Choroid plexus epithelial cell (primary cell): Measurements from ENCODE around the gene CAPN2.

Source experiments
- DNase-seq: peaks from one replicate; pipeline ENCODE4 v3.0.0-alpha.2; 2010; ENCODE audit warnings: low read depth
- H3K4me3 ChIP-seq: 2 replicates; pipeline ENCODE4 v1.5.1; 2011; ENCODE audit warnings: low read depth, mild to moderate bottlenecking, control low read depth, low read length, moderate library complexity
- TF ChIP-seq, protein P1 (sequence below): conservative IDR thresholded peaks from 2 replicates; pipeline ENCODE4 v1.5.1; 2011; ENCODE audit warnings: low read depth, mild to moderate bottlenecking, control low read depth, inconsistent platforms, low read length, moderate library complexity

The CAPN2 gene

DNA sequence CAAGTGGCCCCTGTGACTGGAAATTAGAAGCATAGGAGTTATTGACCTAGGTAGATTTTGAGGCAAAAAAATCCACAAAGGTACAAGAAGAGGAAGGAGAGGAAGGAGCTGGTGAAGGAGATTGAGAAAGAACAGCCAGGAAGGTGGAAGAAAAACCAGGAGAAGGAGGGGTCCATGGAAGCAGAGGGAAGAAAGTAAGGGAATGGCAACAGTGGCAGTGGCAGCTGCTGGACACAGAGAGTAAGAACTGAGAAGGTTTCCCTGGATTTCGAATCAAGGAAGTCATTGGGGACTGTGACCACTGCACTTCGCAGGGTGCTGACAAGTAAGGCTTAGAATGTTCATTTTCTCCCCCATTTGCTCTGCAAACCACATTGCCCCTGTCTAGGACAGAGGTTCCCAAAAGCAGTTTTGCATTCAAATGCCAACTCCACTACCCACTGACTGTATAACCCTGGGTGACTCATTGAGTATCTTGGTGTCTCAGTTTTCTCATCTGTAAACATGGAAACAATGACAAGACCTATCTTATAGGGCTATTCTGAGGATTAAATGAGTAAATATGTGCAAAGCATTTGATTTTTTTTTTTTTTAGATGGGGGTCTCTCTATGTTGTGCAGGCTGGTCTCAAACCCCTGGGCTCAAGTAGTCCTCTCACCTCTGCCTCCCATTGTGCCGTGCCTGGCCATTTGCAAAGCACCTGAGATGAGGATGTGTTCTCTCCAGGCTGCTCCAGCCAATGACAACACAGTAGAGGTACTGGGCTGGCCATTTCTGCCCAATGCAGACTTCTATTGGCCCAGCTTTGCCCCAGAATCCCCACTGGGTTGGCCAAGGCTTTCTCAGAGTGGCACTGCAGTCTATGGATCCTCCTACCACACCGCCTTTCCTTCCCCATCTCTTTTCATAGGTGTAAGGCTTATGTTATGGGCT, 9.3 kb upstream of the CAPN2 start:
- no peak overlapping the region for H3K4me3 ChIP-seq
- TF ChIP-seq, protein P1, sequence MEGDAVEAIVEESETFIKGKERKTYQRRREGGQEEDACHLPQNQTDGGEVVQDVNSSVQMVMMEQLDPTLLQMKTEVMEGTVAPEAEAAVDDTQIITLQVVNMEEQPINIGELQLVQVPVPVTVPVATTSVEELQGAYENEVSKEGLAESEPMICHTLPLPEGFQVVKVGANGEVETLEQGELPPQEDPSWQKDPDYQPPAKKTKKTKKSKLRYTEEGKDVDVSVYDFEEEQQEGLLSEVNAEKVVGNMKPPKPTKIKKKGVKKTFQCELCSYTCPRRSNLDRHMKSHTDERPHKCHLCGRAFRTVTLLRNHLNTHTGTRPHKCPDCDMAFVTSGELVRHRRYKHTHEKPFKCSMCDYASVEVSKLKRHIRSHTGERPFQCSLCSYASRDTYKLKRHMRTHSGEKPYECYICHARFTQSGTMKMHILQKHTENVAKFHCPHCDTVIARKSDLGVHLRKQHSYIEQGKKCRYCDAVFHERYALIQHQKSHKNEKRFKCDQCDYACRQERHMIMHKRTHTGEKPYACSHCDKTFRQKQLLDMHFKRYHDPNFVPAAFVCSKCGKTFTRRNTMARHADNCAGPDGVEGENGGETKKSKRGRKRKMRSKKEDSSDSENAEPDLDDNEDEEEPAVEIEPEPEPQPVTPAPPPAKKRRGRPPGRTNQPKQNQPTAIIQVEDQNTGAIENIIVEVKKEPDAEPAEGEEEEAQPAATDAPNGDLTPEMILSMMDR: no peak
- DNase-seq: no peak

DNA sequence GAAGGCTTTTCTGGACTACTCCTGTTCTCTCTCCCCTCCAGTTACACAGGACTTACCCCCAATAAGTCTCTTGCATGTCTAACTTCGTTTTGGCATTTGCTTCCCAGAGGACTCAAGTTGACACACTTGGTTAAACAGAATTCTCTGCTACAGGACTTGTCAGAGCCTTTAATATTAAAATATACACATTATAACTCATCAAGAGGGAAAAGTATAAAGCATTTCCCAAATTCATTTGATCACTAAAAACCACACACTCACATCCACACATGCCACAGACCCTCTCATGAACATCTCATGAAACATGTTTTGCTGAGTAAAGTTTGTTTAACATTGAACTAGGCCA, 8.7 kb upstream of the CAPN2 start:
- DNase-seq: no peak
- TF ChIP-seq, protein P1: no peak
- H3K4me3 ChIP-seq: no peak overlapping the region

DNA sequence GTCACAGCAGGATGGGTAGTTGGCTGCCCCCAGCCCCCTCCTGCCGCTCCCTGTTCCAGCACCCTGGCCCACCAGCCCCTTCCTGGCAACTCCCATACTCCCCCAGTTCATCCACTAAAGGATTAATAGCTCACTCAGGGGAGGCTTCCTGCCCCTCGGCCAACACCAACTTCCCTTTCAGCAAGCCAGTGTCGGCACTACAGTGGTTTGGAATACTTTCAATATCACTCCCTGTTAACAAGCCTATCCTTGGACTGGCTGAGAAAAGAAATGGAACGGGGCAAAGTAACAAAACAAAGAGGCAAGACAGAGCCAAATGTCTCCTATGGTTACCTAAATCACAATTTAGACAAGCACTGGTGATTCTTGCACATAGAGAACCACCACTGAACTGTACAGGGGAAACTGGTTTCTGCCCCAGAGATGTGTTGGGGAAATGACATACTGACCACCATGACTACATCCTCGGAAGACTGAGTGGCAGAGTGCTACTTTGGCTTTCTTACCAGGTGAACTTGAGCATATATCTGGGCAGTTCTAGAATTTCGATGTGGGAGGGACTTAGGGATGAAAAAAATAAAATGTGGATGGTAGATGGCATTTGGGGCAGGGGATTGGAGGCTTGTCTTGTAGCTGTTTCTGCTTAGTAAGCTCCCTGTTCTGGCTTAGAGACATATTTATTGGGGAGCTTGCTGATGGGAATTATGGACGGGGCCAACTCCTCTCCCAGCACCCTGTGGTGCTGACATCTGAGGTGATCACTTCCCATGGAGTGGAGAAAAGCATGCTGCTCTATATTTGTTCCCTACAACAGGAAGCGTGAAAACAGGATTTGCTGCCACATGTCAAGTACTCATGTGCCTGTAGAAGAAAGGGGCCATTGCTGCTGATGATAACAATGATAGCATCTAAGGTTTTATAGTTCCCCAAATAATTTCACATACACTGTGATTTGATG, 7.1 kb upstream of the CAPN2 start:
- no peak overlapping the region for H3K4me3 ChIP-seq
- TF ChIP-seq, protein P1: no peak
- peak; percentile 53 for DNase-seq

DNA sequence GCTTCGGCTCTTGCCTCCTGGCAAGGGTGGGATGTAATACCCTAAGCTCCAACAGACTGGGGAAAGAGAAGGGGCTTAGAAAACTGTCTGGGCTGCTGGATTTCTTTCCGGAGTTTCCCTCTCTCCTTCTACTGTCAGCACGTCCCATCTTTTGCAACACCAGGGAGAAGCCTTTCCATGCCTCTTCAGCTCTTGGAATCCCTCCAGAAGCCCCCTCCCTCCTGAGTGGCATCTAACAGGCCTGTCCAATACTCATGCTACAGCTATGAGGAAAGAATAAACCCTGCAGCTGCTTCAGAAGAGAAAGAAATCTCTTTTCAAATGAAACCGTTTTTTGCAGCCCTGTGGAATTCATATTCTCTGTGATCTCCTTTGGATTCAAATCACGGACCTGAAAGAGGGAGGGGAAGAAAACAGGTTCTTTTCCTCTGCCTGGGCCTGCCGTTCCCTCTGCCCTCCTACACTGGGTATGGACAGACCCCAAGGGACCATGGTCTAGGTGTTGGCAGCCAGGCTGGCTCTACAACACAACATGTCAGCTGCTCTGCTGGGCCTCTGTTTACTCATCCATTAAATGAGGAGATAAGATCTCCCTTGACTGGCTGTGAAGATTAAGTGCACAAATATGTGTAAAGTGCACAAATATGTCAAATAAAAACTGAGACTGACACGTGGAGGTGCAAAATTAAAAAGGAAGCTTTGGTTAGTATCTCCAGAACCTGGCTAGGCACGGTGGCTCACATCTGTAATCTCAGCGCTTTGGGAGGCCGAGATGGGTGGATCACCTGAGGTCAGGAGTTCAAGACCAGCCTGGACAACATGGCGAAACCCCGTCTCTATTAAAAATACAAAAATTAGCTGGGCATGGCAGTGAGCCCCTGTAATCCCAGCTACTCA, 6.0 kb upstream of the CAPN2 start:
- TF ChIP-seq, protein P1: no peak
- no peak overlapping the region for H3K4me3 ChIP-seq

DNA sequence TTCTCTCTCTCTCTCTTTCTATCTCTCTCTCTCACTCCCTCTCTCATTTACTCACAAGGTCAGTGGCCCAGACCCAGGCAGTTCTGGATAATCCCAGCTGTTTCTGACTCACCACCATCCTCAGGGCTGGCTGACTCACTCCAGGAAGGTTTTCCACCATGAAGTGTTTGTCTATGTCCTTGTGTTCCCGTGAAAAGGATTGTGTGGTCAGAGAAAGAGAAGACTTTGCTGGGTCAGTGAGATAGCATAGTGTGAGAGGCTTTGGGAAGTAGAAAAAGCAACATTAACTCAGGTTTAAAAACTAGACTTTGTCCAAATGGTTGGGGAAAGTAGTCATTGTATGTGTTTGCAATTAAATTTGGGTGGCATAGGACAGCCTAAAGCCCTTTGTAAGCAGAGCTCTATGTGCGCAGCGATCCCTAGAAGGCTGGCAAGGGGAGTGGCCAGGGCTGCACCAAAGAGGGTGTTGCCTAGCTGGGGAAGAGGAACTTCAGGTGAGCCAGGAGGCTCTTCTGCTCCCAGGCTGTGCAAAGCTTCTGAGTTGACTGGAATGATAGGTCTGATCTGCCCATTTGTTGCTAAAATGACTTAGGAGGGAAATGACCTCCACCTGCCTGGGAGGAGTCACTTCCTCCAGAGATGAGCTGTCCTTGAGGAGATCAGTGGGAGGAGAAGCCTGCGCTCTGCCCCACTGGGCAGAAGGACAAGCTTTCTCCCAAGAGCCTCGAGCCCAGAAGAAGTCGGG, 4.9 kb upstream of the CAPN2 start:
- TF ChIP-seq, protein P1: no peak
- H3K4me3 ChIP-seq: no peak overlapping the region
- peak; percentile 97 for DNase-seq

More for the DNA sequence above, 6.0 kb upstream of the CAPN2 start:
- peak; percentile 96 for DNase-seq

DNA sequence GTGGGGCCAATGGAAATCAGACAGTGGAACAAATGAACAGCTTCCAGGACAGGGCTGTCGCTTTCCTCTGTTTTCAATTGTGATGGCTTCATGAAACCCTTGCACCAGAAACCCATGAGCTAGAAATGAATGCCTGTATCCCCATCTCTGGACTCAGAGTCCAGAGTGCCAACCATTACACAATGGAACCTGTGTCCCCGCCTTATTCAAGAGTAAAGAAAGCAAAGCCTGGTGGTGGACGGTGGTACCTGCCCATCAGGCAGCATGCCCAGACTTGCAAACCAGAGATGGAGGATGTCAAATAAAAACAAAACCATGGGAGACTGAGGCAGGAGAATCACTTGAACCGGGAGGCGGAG, 4.4 kb upstream of the CAPN2 start:
- TF ChIP-seq, protein P1: peak; percentile 26
- no peak for DNase-seq
- no peak overlapping the region for H3K4me3 ChIP-seq
